HPDE6-E6E7 (cell line): Measurements from ENCODE around the gene ABCA8.

Source experiments
- DNase-seq: peaks from one replicate; pipeline ENCODE4 v3.0.0; 2011; ENCODE audit warnings: missing footprints; ENCODE audit errors: extremely low spot score

ABCA8 gene

DNA sequence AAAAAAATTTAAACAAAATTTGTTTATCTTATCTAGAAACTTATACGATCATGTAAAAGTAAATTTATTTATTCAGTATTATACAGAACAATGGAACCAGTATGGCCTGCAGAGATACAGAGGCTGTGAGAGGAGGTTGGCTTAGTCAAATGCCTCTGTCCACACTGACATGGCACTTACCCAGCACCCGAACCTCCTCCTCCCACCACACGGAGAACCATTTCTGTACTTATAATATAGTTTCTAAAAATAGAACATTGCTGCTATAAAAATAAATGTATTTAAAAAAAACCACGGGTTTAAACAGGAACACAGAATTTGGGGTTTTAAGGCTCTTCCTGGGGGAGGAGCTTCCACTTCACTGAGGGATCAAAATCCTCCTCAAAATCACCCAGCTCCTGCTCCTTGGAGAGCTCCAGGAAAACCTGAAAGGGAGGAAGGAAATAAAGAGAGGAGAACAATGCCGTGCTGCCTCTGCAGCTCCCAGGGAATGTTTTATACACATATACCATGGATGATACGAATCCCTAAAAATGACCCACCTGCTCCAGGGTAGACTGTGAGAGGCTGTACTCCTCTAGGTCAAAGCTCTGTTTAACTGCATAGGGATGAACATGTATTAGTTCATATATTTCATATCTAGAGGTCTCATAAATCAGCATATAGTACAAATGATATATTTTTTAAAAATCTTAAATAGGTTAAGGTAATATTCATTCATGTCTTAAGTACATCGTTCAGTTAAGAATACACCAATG is 87.3 kb downstream of the ABCA8 start:
- no peak for DNase-seq

DNA sequence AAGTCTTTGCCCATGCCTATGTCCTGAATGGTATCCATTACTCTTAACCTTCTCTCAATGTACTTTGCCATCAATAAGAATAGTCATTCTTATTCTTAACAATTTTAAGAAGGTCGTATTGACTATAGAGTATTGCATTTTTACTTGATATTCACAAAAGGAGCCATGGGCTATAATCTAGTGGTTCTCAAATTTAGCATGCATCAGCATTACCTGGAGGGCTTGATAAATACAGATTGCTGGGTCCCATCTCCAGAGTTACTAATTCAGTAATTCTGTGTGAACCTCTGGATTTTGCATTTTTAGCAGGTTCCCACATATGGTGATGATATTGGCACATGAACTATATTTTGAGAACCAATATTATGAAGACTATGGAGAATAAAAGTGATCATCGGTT is 89.6 kb downstream of the ABCA8 start:
- no peak for DNase-seq

DNA sequence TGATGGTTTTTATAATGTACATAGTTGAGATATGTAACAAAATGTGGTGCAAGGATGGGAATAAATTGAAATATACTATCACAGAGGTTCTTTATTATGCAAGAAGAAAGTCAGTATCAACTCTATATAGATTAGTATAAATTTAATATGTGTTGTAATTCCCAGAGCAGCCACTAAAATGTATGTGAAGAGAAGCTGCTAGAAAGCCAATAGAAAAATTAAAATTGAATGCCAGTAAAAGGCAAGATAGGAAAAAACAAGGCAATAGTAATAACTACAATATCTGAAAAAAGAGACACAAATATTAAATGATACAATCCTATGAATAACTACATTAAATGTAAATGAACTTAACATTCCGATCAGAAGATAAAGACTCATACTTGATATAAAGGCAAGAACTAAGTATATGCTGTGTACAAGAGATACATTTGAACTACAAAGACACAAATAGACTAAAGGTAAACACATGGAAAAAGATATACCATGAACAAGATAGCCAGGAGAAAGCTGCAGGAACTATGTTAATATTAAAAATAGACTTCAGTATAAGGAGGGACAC is 92.0 kb downstream of the ABCA8 start:
- DNase-seq: no peak

DNA sequence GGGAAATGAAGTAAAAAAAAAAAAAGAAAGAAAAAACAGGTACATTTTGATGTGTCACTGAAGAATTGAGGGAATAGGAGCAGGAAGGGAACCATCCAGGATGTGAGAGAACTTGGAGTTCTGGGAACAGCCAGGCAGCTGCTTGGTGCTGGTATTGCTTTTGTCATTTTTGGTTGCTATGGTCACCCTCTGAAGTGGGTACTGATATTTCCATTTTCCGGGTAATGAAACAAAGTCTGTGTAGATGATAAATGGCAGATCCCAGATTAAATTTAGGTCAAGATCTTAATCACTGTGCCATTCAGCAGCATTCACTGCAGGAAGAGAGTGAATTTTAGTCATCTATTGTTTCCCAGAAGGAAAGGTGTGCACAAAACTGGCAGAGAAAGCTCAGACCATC is 93.6 kb downstream of the ABCA8 start:
- no peak for DNase-seq

DNA sequence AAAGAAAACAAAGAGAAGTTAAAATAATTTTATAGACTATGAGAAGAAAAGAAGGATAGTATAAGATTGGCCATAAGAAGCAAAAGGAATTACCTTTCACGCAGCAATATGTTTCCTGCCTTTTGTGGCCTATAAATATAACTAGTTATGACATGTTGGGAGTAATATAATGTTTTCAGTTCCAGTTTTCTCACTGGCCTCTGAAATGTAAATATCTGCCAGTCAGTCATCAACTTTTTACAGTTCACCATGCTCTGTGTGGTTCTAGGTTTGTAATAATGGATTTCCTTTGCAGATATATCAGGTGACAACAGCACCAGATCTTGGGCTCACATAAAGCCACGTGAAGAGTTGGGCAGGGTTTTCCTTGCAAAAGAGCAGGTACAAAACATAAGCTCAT is 94.3 kb downstream of the ABCA8 start:
- no peak for DNase-seq

DNA sequence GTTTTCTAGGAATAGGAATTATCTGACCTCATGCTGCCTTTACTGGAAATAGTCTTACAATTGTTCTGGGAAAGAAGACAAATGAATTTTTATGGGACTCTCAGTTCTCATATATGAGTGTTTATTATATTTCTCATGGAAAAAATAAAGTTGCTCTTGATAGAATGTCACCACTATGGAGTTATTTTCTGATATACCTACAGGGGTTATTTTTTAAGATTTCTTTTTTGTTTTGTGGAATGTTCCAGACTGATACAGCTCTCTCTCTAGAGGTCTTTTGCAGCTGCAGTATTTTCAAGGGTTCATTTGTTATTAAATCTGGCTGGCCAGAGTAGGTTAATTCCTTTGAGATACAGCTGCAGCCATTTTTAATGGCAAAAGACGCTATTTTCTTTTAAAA is 100.7 kb downstream of the ABCA8 start:
- no peak for DNase-seq

DNA sequence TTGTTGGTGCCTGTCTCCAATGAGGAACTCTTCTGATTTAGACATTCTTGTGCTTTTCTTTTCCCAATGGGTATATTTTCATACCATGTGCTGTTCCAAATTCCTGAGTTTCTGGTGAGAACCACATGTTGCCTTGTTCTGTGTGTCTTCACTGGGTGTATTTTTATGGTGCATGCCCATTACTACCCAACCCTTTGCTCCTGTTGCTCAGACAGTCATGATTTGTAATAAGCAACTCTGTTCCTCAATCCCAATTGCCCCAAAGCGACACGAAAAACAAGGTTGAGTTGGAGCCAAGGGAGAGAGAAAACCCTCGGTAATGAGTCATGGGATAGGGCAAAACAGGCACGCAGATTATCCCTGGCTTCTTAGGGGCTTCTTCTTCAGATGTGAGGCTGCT is 101.8 kb downstream of the ABCA8 start:
- no peak for DNase-seq

DNA sequence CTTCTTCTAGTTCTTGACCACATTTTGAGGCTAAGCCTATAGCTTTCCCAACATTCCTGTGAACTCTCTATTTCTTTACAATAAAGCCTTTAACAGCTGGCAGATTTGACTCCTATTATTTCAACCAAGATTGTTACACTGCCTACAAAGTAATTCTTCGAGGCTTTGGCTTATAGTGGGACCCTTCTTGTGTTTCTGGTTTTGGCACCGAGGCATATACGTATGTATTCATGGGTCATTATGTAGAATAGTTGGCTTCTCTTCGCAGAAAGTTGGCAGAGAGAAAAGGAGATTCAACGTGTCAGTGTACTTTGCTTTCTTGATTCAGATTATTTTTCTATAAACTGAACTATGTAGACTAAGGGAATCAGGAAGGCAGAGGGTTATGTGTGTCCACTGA is 102.2 kb downstream of the ABCA8 start:
- no peak for DNase-seq

DNA sequence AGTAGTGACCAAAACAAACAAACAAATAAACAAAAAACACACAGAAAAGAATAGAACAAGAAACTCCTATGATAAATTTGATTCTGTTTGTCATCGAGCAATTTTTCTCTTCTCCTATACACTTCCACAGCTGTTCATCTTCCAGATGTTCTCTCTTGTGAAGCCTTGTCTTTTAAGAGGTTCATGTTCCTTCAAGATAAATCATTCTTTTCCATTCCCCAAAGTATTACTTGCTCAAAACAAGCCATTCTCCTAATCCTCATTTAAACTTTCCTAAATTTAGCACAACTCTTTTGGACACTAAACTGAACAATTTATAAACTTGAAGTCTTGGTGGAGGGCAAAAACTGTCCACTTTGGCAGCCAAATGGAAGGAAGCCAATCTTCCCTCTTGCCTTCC is 103.3 kb downstream of the ABCA8 start:
- no peak for DNase-seq

DNA sequence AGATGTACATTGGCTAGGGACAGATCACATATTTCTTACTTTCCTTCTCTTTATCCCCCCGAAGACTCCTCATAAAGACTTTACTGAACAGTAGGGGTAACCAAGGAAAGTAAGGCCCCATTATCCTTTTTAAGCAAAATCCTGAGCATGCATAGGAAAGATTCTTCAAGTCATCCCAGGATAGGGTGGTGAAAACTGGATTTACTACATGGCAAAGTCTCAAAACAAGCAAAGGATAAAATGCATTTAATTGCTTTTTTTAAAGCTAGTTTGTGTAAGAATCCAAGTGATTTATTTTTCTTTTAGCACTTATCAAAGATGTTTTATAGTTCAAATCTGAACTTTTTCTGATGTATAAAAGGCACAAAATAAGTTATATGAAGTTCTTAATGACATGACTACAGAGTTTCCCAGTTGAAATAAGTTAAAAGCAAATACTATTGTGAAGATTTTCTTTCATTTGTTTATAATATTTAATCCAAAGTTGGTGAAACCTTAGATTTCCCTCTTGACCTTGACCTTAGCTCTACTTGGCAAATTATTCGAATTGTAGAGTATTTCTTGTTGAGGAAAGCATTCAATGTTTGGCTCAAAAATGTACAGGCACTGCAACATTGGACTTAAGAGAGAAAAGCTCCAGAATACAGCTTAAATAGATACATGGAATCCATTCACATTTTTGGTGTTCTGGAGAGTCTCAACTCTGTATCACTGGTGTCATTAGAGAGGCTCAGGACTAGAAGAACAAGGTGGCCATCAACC is 104.3 kb downstream of the ABCA8 start:
- DNase-seq: no peak

DNA sequence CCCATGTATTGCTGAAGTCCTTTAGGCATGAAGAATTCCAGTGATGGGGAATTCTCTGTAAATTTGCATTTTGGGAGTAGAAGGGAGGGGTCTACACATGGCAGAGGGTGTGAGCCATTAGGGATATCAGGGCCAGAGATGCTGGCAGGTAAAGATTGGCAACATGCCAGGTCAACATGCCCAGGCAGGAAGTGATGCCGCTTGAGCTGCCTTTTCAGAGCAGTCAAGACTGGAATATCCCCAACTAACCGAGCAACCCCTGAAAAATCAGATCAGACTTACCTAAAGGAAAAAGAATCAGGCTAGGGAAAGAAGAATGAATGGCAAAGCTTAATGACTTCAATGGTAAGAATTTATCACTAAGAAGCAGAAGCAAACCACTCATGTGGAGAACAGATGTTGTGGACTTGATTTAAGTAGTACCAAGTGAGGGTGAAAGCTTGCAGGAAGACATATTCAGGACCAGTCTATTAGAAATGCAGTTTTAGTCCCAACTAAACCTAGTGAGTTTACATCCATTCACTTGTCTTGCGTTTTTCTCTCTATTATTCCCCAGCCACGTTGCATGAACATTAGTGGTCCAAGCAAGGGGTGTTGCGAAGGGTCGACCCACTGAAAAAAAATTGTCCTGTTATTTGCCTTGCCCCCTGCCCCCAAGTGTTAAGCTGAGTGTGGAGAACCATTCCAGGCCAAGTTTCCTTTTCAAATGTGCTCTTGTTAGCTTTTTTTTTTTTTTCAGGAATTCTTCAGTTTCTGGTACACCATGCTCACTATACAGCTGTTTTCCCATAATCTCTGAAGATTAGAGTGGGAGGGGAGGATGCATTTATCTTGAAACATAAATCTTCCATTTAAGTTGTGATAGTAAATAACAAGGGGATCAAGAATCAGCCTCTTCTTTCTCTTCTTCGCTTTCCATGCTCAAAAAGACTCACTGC is 105.2 kb downstream of the ABCA8 start:
- peak; percentile 10 for DNase-seq

DNA sequence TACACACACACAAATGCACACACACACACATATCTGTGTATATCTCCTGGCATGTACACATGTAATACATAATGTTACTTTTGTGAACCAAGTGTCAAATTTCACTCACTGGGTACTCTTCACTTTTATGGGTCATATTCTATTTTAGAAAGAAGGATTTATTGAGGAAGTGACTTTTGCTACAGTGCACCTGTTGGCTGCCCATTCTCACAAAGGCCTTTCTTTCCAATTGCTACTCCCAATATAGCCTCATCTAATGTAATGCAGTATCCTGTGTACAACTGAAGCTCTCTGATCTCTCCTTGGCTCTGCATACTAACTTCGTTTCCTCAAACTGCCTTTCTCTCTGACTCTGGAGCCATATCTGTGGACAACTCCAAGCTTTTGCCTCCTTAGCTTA is 107.5 kb downstream of the ABCA8 start:
- no peak for DNase-seq

DNA sequence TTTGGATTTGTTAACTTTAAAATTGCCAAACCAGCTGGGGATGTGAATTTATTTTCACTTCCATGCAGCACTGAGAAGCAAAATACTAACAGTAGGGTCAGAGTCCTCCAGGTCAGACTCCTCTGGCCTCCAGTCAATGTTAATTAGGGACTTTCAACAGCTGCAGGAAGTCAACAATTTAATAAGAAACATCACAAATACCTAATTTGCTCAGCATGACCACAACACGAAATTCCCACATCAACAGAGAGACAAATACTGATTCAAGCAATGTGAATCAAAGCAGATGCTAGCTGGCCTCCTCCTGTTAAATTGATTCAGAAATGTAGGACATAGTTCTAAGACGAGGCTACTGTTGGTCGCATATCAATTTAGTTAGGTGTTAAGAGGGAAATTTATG is 111.7 kb downstream of the ABCA8 start:
- DNase-seq: no peak

DNA sequence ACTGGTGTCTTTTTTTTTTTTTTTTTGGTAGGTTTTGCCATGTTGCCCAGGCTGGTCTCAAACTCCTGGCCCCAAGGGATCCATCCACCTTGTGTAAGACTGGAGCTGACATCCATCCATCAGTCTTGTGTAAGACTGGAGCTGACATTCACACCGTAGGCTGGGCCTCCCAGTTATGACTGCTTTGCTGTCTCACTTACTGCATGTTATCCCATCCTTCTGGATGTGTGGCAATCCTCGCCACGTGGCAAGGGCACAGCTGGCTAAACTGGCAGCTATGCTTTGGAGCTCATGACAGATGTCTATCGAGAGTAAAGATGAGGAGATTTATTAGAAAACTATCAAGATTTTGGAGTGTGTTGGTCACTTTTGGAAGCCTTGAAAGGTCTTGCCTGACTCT is 115.1 kb downstream of the ABCA8 start:
- DNase-seq: no peak

DNA sequence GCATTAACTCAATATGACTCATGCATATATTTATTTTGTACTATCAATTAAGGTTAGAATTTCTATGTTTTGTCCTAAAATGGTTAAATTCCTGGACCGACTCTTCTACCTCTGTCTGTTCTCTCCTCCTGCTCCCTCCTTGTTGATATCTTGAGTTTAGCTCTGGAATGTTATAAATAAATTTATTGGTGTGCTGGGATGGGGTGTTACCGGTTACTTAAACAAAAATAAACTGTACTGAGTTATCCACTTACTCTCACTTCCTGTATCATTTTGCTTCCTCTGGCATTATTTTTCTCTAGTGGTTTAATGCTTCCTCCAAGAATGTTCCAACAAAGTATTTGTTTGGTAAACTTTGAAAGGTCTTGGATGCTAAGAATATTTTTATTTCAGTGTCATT is 120.1 kb downstream of the ABCA8 start:
- no peak for DNase-seq

DNA sequence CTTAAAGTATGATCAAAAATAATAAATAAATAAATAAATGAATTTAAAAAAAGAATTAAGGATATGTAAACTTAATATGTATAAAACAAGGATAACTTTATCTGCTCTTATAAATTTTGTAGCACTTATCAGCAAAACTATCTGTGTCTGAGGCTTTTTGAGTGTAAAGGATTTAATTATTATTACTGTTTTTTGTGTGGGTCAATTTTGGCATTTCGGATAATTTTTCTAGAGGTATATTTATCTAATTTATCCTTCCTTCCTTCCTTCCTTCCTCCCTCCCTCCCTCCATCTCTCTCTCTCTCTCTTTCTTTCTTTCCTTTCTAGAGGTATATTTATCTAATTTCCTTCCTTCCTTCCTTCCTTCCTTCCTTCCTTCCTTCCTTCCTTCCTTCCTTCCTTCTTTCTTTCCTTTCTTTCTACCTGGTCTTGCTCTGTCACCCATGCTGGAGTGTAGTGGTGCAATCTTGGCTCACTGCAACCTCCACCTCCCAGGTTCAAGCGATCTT is 120.8 kb downstream of the ABCA8 start:
- no peak for DNase-seq

DNA sequence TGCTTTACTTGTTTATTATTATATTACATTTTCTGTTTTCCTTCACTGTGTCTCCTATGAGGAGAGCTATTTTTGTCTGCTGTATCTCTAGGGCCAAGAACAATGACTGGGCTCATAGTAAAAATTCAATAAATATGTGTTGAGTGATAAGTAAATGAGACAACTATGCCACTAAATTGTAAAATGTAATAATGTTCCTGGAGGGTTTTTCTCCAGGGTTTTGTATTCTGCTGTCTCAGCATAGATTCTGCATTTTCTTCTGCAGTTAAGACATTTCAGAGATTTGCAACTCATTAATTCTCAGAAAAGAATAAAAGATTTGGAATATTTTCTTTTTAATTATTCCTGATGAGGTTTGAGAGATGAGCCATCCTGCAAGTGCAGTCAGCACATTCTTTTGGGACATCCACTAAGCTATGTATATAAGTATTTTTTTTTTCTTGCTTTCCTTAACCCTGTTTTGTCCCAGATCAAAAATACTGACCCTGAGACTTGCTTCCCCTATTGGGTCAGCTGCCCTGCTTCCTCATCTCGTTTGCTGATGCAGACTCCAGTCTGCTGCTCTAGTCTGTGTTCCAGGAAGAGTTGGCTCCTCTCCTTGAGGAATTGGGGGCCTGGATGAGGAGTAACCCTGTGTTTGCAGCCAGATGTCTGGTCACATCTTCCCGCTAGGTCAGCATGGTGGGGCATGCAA is 122.9 kb downstream of the ABCA8 start:
- no peak for DNase-seq

DNA sequence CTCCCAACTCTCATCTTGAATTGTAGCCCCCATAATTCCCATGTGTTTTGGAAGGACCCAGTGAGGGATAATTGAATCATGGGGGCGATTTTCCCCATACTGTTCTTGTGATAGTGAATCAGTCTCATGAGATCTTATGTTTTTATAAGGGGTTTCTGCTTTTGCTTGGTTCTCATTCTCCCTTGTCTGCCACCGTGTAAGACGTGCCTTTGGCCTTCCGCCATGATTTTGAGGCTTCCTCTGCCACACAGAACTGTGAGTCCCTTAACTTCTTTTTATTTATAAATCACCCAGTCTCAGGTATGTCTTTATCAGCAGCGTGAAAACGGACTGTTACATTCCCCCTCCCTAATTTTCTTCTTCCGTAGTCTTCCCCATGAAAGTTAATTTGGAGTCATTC is 124.0 kb downstream of the ABCA8 start:
- DNase-seq: no peak

DNA sequence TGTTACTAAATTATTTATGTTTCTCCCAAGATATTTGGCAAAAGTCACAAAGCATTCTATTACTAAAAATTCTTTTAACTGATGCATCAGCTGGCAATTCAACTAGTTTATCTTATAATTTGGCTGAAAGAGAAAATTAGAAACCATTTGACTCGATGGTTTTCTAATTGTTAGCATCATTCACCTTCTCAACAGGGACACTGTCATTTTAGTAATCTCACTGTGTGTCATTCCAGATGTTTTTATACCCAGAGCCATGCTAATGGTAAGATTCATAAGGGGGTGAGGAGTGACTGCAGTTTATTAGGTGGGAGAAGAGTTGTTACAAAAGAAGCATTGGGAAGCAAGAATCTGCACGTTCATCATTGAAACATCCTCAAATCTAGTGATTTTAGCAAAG is 124.9 kb downstream of the ABCA8 start:
- no peak for DNase-seq

DNA sequence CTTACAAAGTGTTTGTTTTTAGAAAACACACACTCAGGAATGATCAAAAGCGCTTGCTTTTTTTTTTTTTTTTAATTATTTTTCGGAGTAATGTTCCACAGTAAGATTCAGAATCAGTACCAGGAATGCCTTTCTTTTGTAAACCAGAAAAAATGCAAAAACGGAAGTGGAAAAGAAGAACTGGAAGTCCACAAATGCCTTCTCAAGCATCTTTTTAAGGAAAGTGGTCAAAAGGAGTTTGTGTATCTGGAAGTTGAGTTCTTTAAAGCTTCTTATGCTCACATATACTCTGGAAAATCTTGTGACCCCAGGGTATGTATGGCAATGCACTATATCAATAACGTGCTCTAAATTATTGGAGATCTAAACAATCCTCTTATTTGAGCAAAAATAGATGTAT is 126.0 kb downstream of the ABCA8 start:
- DNase-seq: no peak

DNA sequence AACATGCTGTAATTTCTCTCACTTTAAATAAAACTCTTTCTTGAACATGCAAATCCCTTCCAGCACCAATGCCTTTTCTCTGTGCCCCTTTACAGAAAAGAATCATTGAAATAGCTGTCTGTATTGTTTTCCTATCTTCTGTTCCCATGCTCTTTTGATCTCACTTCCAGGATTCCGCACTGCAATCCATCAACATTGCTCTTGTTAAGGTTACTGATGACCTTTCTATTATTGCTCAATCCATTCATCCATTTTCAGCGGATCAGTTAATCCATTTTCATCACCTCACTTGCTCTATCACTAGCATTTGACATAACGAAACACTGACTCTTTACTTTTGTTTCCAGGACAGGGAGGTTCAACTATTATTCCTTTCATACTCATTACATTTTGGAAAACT is 130.5 kb downstream of the ABCA8 start:
- DNase-seq: no peak
